T-helper 2 cell treated with Interferon-gamma antibody and Interleukin-4, amounts not matched to agents 100 ng/mL and 5 ng/mL, for 36 hours (primary cell): ENCODE data around the gene ZNF684. TPM values are rescaled to one million over a fixed set of nuclear protein-coding genes. Genes with fewer than 3 reads are reported as not detected.
"Not testable (repeated sequence)": the region's sequence is repeated elsewhere in the genome, so short reads cannot be mapped to it uniquely, and the experiment has no call there.

ENCODE experiments used
- intact Hi-C: fragments of 100-400 bp; cut with micrococcal nuclease; formaldehyde crosslinking; loops from one replicate; pipeline ENCODE4 v1.15.1; 2023
- total RNA-seq: library from RNA; stranded (reverse); gene quantifications from 2 replicates; pipeline ENCODE4 v1.2.3, GENCODE V29; 2022

The ZNF684 gene
- 5.6 and 6.3 TPM in 2 replicates for total RNA-seq

- intact Hi-C loops, result loop anchor here (1.0 to 5.0 kb wide), 7 partner anchors 23 to 369 kb away; partner anchors contain the start of genes EXO5, NFYC, RIMS3 and RLF
Measured at GRCh38 chr1:40531381-40532061, at the start of gene ZNF684. Gene ZNF684 (plus strand): TSS chr1:40531637. CDS start chr1:40533167, 1,530 bp downstream.

- intact Hi-C loops, result no loop called here
Measured at GRCh38 chr1:40495315-40495903, 36.0 kb upstream of the ZNF684 start.

GRCh38 chr1:40502651-40503050 lies 28.8 kb upstream of the ZNF684 start:
- intact Hi-C loops, result not testable (repeated sequence)

- intact Hi-C loops, result loop anchor here (1.0 to 2.0 kb wide), 4 partner anchors 23 to 183 kb away; partner anchors contain the start of genes NFYC, ZFP69, ZFP69B and ZNF684
Measured at GRCh38 chr1:40507973-40508372, 23.5 kb upstream of the ZNF684 start.

GRCh38 chr1:40508375-40509341 lies 22.8 kb upstream of the ZNF684 start, which contains the start of gene EXO5:
Gene EXO5 (plus strand): TSS chr1:40508767. CDS start chr1:40514545, 5,778 bp downstream.
- intact Hi-C loops, result loop anchor here (1.0 to 2.0 kb wide), 4 partner anchors 23 to 183 kb away; partner anchors contain the start of genes NFYC, ZFP69, ZFP69B and ZNF684

GRCh38 chr1:40519517-40519916 lies 11.9 kb upstream of the ZNF684 start:
- intact Hi-C loops, result no loop called here

GRCh38 chr1:40530735-40531380 lies 579 bp upstream of the ZNF684 start:
- intact Hi-C loops, result loop anchor here (1.0 to 5.0 kb wide), 7 partner anchors 23 to 369 kb away; partner anchors contain the start of genes EXO5, NFYC, RIMS3 and RLF

- intact Hi-C loops, result loop anchor here (5.0 kb wide), 2 partner anchors 135 to 370 kb away; partner anchors contain the start of genes RIMS3 and RLF
Measured at GRCh38 chr1:40532062-40532389, 589 bp downstream of the ZNF684 start.

- intact Hi-C loops, result loop anchor here (5.0 kb wide), 2 partner anchors 134 to 371 kb away; partner anchors contain the start of genes RIMS3 and RLF
Measured at GRCh38 chr1:40532844-40533424, 1.5 kb downstream of the ZNF684 start.

GRCh38 chr1:40534589-40534988 lies 3.2 kb downstream of the ZNF684 start:
- intact Hi-C loops, result loop anchor here (5.0 kb wide), 2 partner anchors 133 to 372 kb away; partner anchors contain the start of genes RIMS3 and RLF

- intact Hi-C loops, result no loop called here
Measured at GRCh38 chr1:40535732-40536131, 4.3 kb downstream of the ZNF684 start.

- intact Hi-C loops, result no loop called here
Measured at GRCh38 chr1:40539338-40539737, 7.9 kb downstream of the ZNF684 start.

- intact Hi-C loops, result no loop called here
Measured at GRCh38 chr1:40546957-40547356, 15.5 kb downstream of the ZNF684 start.

GRCh38 chr1:40553017-40553416 lies 21.6 kb downstream of the ZNF684 start:
- intact Hi-C loops, result no loop called here

GRCh38 chr1:40554807-40555206 lies 23.4 kb downstream of the ZNF684 start:
- intact Hi-C loops, result not testable (repeated sequence)

GRCh38 chr1:40556121-40556520 lies 24.7 kb downstream of the ZNF684 start:
- intact Hi-C loops, result no loop called here

- intact Hi-C loops, result not testable (repeated sequence)
Measured at GRCh38 chr1:40558241-40558640, 26.8 kb downstream of the ZNF684 start.

- intact Hi-C loops, result no loop called here
Measured at GRCh38 chr1:40562185-40562584, 30.7 kb downstream of the ZNF684 start.

GRCh38 chr1:40563266-40563665 lies 31.8 kb downstream of the ZNF684 start:
- intact Hi-C loops, result no loop called here

- intact Hi-C loops, result no loop called here
Measured at GRCh38 chr1:40564506-40564905, 33.1 kb downstream of the ZNF684 start.
